Natural killer cell (primary cell): ENCODE data around the gene FIGNL2. TPM values are rescaled to one million over a fixed set of nuclear protein-coding genes. Genes with fewer than 3 reads are reported as not detected.

Source experiments
- ATAC-seq, 3 donors: fragments of 150-1000 bp in 2 of 3; fragments of 200-7000 bp in 1 of 3; cut with Tn5 transposase; 1 replicate in 1 of 3; 2 replicates in 2 of 3; pipeline ENCODE4 v1.10.0; 2021; ENCODE audit warnings: mild to moderate bottlenecking in 2 of 3, moderate library complexity in 2 of 3
- DNase-seq, 2 donors: peaks; one replicate each; pipeline versions ENCODE4 v3.0.0 to v3.0.0-alpha.2; 2013 to 2021; ENCODE audit warnings: mixed read lengths in 1 of 2
- H3K27ac ChIP-seq: one replicate; pipeline ENCODE4 v1.5.1; 2013; ENCODE audit warnings: mild to moderate bottlenecking, low read length
- H3K27me3 ChIP-seq: one replicate; pipeline ENCODE4 v1.6.1; 2013; ENCODE audit warnings: low read length; ENCODE audit not compliant: control insufficient read depth, insufficient read depth
- H3K36me3 ChIP-seq: one replicate; pipeline ENCODE4 v1.6.1; 2013; ENCODE audit warnings: low read length; ENCODE audit not compliant: control insufficient read depth, insufficient read depth
- H3K4me1 ChIP-seq: one replicate; pipeline ENCODE4 v1.6.1; 2013; ENCODE audit warnings: low read length; ENCODE audit not compliant: control insufficient read depth, insufficient read depth
- H3K4me3 ChIP-seq: one replicate; pipeline ENCODE4 v1.5.1; 2013; ENCODE audit warnings: low read length
- H3K9me3 ChIP-seq: one replicate; pipeline ENCODE4 v1.6.1; 2013; ENCODE audit warnings: low read length; ENCODE audit not compliant: control insufficient read depth, insufficient read depth
- H3K27ac Mint-ChIP-seq, 2 donors: one replicate each; pipeline ENCODE4 v1.8.0; 2022; ENCODE audit warnings: mild to moderate bottlenecking in 2 of 2, mixed read lengths in 2 of 2, moderate library complexity in 1 of 2
- H3K27me3 Mint-ChIP-seq, 2 donors: one replicate each; pipeline ENCODE4 v1.8.0; 2022; ENCODE audit warnings: low read depth in 2 of 2, mixed read lengths in 2 of 2
- H3K36me3 Mint-ChIP-seq: one replicate; pipeline ENCODE4 v1.8.0; 2022; ENCODE audit warnings: mixed read lengths
- H3K4me1 Mint-ChIP-seq, 2 donors: one replicate each; pipeline ENCODE4 v1.8.0; 2022; ENCODE audit warnings: mixed read lengths in 2 of 2
- H3K4me3 Mint-ChIP-seq: one replicate; pipeline ENCODE4 v1.8.0; 2022; ENCODE audit warnings: mild to moderate bottlenecking, moderate library complexity, mixed read lengths
- H3K9me3 Mint-ChIP-seq, 2 donors: one replicate each; pipeline ENCODE4 v1.8.0; 2022; ENCODE audit warnings: mixed read lengths in 2 of 2
- CTCF ChIP-seq: fragments of 200-600 bp; IDR thresholded peaks from one replicate; pipeline ENCODE4 v1.8.0; 2022; ENCODE audit warnings: antibody characterized with exemption
- WGBS: methylation state at CpG from one replicate; pipeline ENCODE4 v1.1.7; 2013; ENCODE audit warnings: missing lambda C conversion rate; ENCODE audit not compliant: insufficient coverage; 5-methylcytosine and 5-hydroxymethylcytosine counted together
- intact Hi-C: fragments of 100-400 bp; cut with micrococcal nuclease; formaldehyde crosslinking; loops from one replicate; pipeline ENCODE4 v1.14.2; 2022
- total RNA-seq, 4 donors: library from RNA; stranded (reverse); fragments of 120-200 nt in 1 of 4; gene quantifications; one replicate each; pipeline versions ENCODE4 v1.2.3 to v1.2.4, GENCODE V29; 2013 to 2022

The FIGNL2 gene
- total RNA-seq, 3 donors from 2014 or later (not counting 1 experiment from before 2014, with no cell fraction given): 1.4 to 1.6 (median 1.5) TPM

- Histone ChIP-seq H3K27ac (no peak overlapping the region), H3K27me3 (peaks cover 35% of the 10 kb centered on the region), H3K36me3 (no peaks in the 10 kb centered on the region), H3K4me3 (no peak overlapping the region), H3K9me3 (no peaks in the 10 kb centered on the region), H3K4me1 (peaks cover 27% of the 10 kb centered on the region)
- Mint-ChIP-seq H3K4me3 (peak overlapping the region; percentile 47), H3K27me3 (peaks cover 48 to 66% of the 10 kb centered on the region in 2 donors), H3K4me1 (peaks cover 0 to 17% of the 10 kb centered on the region in 2 donors), H3K36me3 (no peaks in the 10 kb centered on the region), H3K9me3 (no peaks in the 10 kb centered on the region), H3K27ac (no peak overlapping the region)
- peak in 2 of 3 donors; percentile 12 to 22 for ATAC-seq
- no peak for DNase-seq
- intact Hi-C loops: no loop called here
- no peak for TF ChIP-seq CTCF
- WGBS: 11% methylated on average over 67 of the region's 67 CpGs
These were observed 20.4 kb upstream of the FIGNL2 start for GRCh38 chr12:51868821-51869495.

- no peak overlapping the region for H3K27ac ChIP-seq
- DNase-seq (no peak), ATAC-seq (no peak)
- no peaks in the 10 kb centered on the region for H3K9me3 ChIP-seq
- H3K36me3 ChIP-seq: no peaks in the 10 kb centered on the region
- no peak for TF ChIP-seq CTCF
- intact Hi-C loops: no loop called here
- 82% methylated on average over 12 of the region's 12 CpGs for WGBS
- no peaks in the 10 kb centered on the region for H3K36me3 Mint-ChIP-seq
- peaks cover 0 to 23% of the 10 kb centered on the region in 2 donors for H3K4me1 Mint-ChIP-seq
- H3K4me3 Mint-ChIP-seq: peak overlapping the region; percentile 25
- H3K4me3 ChIP-seq: no peak overlapping the region
- H3K9me3 Mint-ChIP-seq: no peaks in the 10 kb centered on the region
- no peak overlapping the region for H3K27ac Mint-ChIP-seq
- peaks cover 32% of the 10 kb centered on the region for H3K4me1 ChIP-seq
- H3K27me3 ChIP-seq: peaks cover 40% of the 10 kb centered on the region
- peaks cover 54 to 71% of the 10 kb centered on the region in 2 donors for H3K27me3 Mint-ChIP-seq
These were observed 19.4 kb upstream of the FIGNL2 start for GRCh38 chr12:51867796-51868428.

GRCh38 chr12:51867371-51867770, 18.9 kb upstream of the FIGNL2 start:
- Histone ChIP-seq H3K9me3 (no peaks in the 10 kb centered on the region), H3K27me3 (peaks cover 40% of the 10 kb centered on the region), H3K4me3 (no peak overlapping the region), H3K4me1 (peaks cover 32% of the 10 kb centered on the region), H3K36me3 (no peaks in the 10 kb centered on the region), H3K27ac (no peak overlapping the region)
- ATAC-seq (no peak), DNase-seq (no peak)
- Mint-ChIP-seq H3K36me3 (no peaks in the 10 kb centered on the region), H3K27ac (no peak overlapping the region), H3K9me3 (no peaks in the 10 kb centered on the region), H3K4me3 (no peak overlapping the region), H3K27me3 (peaks cover 51 to 68% of the 10 kb centered on the region in 2 donors), H3K4me1 (peaks cover 0 to 23% of the 10 kb centered on the region in 2 donors)
- intact Hi-C loops: no loop called here
- no peak for TF ChIP-seq CTCF
